ENCODE results near the gene ATOX1.

ATOX1 gene

DNA sequence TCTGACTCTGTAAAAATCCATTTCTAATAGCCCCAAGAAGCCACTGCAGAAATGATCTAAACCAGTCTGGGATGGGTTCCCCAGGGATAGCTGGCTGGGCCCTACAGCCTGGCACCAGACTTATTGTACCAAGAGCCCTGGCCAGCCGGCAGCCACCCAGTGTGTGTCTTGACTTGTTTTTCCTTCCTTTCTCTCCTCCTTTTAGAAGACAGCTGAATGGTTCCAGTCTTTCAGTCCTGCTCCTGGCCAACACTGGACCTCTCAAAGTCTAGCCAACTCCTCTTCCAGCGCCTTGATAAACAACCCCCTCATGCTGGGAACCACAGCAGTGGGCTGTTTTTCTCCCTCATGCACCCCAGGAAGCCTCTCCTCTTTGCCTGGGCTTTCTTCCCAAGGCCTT lies 34.1 kb downstream of the ATOX1 start:
- no peak overlapping the region for H3K56ac ChIP-seq (ENCODE audit: low read length)
- peaks cover 4% of the 10 kb centered on the region for H3K4me1 ChIP-seq (ENCODE audit: control insufficient read depth, low read depth, low read length)
- H2BK15ac ChIP-seq (replicated peaks; ENCODE audit: low read depth): no peak overlapping the region
- no peak overlapping the region for H2AK5ac ChIP-seq (ENCODE audit: low read length)
- H2BK120ac ChIP-seq (ENCODE audit: low read depth, low read length): no peak overlapping the region
- H4K5ac ChIP-seq (ENCODE audit: low read length): no peak overlapping the region
- no peak overlapping the region for H2BK5ac ChIP-seq (ENCODE audit: low read length)
- H3K4me3 ChIP-seq (ENCODE audit: low read length): no peak overlapping the region
- H3K36me3 ChIP-seq (ENCODE audit: control insufficient read depth, insufficient read depth, low read length): no peaks in the 10 kb centered on the region
- no peak overlapping the region for H3K18ac ChIP-seq (ENCODE audit: low read length)
- H3K23ac ChIP-seq (ENCODE audit: low read length): no peak overlapping the region
- H3K79me2 ChIP-seq (ENCODE audit: control insufficient read depth, insufficient read depth, low read length): no peaks in the 10 kb centered on the region
- no peaks in the 10 kb centered on the region for H3K27me3 ChIP-seq (ENCODE audit: insufficient read depth, low read length, poor library complexity)
- DNase-seq: no peak
- H3K4ac ChIP-seq (ENCODE audit: low read depth, low read length): no peak overlapping the region
- WGBS (ENCODE audit: extremely low coverage, insufficient coverage, low lambda C conversion rate): no CpG with 5 or more reads among the region's 2 CpGs
- no peak overlapping the region for H3K4me2 ChIP-seq (ENCODE audit: low read length)
- no peak overlapping the region for H3K9ac ChIP-seq (ENCODE audit: low read length)
- no peaks in the 10 kb centered on the region for H3K79me1 ChIP-seq (ENCODE audit: low read length)
- H3K27ac ChIP-seq (ENCODE audit: low read depth, low read length): no peak overlapping the region
- no peak overlapping the region for H4K8ac ChIP-seq (ENCODE audit: low read depth, low read length)

DNA sequence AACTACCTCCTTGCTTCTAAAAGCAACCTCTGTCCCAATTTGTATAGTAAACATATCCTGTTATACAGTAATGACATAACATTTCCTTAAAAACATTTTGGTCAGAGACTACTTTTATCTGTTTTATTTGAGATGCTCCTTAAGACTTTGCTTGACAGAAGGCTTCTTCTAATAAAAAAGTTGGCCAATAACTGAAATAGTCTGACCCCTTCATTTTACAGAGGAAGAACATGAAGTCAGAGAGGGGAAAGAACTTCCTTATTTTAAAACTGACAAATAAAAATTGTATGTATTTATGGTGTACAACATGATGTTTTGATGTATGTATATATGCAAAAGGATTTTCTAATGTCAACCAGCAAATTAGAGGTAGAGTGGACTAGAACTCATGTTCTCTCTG lies 35.9 kb downstream of the ATOX1 start:
- Histone ChIP-seq H4K8ac (ENCODE audit: low read depth, low read length) (no peak overlapping the region), H3K4me1 (ENCODE audit: control insufficient read depth, low read depth, low read length) (peaks cover 8% of the 10 kb centered on the region), H3K9ac (ENCODE audit: low read length) (no peak overlapping the region), H3K4ac (ENCODE audit: low read depth, low read length) (no peak overlapping the region), H2BK120ac (ENCODE audit: low read depth, low read length) (no peak overlapping the region), H3K27ac (ENCODE audit: low read depth, low read length) (no peak overlapping the region), H4K5ac (ENCODE audit: low read length) (no peak overlapping the region), H3K27me3 (ENCODE audit: insufficient read depth, low read length, poor library complexity) (no peaks in the 10 kb centered on the region), H3K79me1 (ENCODE audit: low read length) (no peaks in the 10 kb centered on the region), H3K23ac (ENCODE audit: low read length) (no peak overlapping the region), H2BK5ac (ENCODE audit: low read length) (no peak overlapping the region), H3K4me2 (ENCODE audit: low read length) (no peak overlapping the region), H2AK5ac (ENCODE audit: low read length) (no peak overlapping the region), H3K56ac (ENCODE audit: low read length) (no peak overlapping the region), H3K4me3 (ENCODE audit: low read length) (no peak overlapping the region), H3K36me3 (ENCODE audit: control insufficient read depth, insufficient read depth, low read length) (no peaks in the 10 kb centered on the region), H2BK15ac (replicated peaks; ENCODE audit: low read depth) (no peak overlapping the region), H3K79me2 (ENCODE audit: control insufficient read depth, insufficient read depth, low read length) (no peaks in the 10 kb centered on the region), H3K18ac (ENCODE audit: low read length) (no peak overlapping the region)
- DNase-seq: no peak

DNA sequence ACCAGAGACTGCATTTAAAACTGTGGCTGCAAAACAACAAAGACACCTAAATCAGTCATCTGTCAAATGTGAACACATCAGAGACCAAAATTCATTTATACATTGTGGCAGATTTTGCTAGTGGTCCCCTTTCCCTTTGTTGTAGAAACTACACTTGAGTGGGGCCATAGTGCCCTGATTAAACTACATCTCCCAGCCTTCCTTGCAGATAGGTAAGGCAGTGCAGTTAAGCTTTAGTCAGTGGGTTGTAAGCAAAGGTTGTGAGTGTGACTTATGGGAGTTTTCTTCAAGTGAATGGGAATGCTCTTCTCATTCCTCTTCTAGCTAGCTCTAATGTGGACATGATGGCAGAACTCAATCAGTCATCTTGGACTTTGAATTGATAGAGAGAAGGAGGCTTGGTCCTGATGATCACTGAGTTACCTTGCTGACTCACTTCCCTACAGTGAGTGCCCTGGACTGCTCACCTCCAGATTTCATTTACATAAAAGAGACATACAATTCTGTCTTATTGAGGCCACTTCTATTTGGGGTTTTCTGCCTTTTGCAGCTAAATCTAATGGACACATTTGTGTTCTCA lies 36.5 kb downstream of the ATOX1 start:
- Histone ChIP-seq H3K18ac (ENCODE audit: low read length) (no peak overlapping the region), H3K9ac (ENCODE audit: low read length) (no peak overlapping the region), H3K56ac (ENCODE audit: low read length) (peak overlapping the region; percentile 1), H3K36me3 (ENCODE audit: control insufficient read depth, insufficient read depth, low read length) (no peaks in the 10 kb centered on the region), H2AK5ac (ENCODE audit: low read length) (no peak overlapping the region), H3K27me3 (ENCODE audit: insufficient read depth, low read length, poor library complexity) (no peaks in the 10 kb centered on the region), H2BK15ac (replicated peaks; ENCODE audit: low read depth) (no peak overlapping the region), H2BK120ac (ENCODE audit: low read depth, low read length) (no peak overlapping the region), H3K79me2 (ENCODE audit: control insufficient read depth, insufficient read depth, low read length) (no peaks in the 10 kb centered on the region), H3K4me2 (ENCODE audit: low read length) (no peak overlapping the region), H3K4me3 (ENCODE audit: low read length) (no peak overlapping the region), H3K23ac (ENCODE audit: low read length) (no peak overlapping the region), H4K8ac (ENCODE audit: low read depth, low read length) (no peak overlapping the region), H3K4ac (ENCODE audit: low read depth, low read length) (no peak overlapping the region), H2BK5ac (ENCODE audit: low read length) (no peak overlapping the region), H4K5ac (ENCODE audit: low read length) (no peak overlapping the region), H3K27ac (ENCODE audit: low read depth, low read length) (no peak overlapping the region), H3K79me1 (ENCODE audit: low read length) (no peaks in the 10 kb centered on the region), H3K4me1 (ENCODE audit: control insufficient read depth, low read depth, low read length) (peaks cover 10% of the 10 kb centered on the region)
- no peak for DNase-seq

DNA sequence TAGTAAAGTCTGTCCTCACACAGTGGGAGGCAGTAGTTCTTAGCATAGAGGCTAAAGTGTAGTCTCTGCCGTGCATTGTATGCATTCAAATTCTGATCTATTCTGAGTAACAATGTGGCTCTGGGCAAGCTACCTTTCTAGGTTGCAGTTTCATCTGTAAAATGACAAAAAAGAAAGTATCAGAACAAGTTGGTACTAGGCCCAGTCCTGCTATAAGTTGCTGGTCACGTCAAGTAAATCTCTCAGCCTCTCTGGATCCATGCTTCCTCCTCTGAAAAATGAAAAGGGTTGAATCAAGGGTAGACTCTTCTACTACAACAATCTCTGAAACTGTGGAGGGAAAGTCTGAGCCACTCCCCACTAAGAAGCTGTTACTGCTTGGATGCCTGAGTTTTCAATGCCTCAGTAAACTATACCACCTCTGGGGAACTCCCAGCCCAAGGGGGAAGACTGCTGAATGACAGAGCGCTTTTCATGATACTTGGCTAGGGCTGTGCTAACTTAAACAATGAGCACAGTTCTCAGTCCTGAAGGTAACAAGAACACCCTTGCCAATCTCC lies 37.3 kb downstream of the ATOX1 start:
- Histone ChIP-seq H3K4ac (ENCODE audit: low read depth, low read length) (no peak overlapping the region), H3K18ac (ENCODE audit: low read length) (peak overlapping the region; percentile 54), H3K4me2 (ENCODE audit: low read length) (no peak overlapping the region), H3K79me1 (ENCODE audit: low read length) (no peaks in the 10 kb centered on the region), H3K27ac (ENCODE audit: low read depth, low read length) (no peak overlapping the region), H3K4me3 (ENCODE audit: low read length) (no peak overlapping the region), H2AK5ac (ENCODE audit: low read length) (no peak overlapping the region), H2BK120ac (ENCODE audit: low read depth, low read length) (peak overlapping the region; percentile 68), H3K36me3 (ENCODE audit: control insufficient read depth, insufficient read depth, low read length) (no peaks in the 10 kb centered on the region), H3K56ac (ENCODE audit: low read length) (peak overlapping the region; percentile 40), H3K27me3 (ENCODE audit: insufficient read depth, low read length, poor library complexity) (no peaks in the 10 kb centered on the region), H4K8ac (ENCODE audit: low read depth, low read length) (no peak overlapping the region), H3K4me1 (ENCODE audit: control insufficient read depth, low read depth, low read length) (peaks cover 10% of the 10 kb centered on the region), H2BK5ac (ENCODE audit: low read length) (peak overlapping the region; percentile 7), H3K9ac (ENCODE audit: low read length) (peak overlapping the region; percentile 27), H3K23ac (ENCODE audit: low read length) (no peak overlapping the region), H3K79me2 (ENCODE audit: control insufficient read depth, insufficient read depth, low read length) (no peaks in the 10 kb centered on the region), H4K5ac (ENCODE audit: low read length) (peak overlapping the region; percentile 88), H2BK15ac (replicated peaks; ENCODE audit: low read depth) (peak overlapping the region; percentile 21)
- DNase-seq: peak; percentile 52
- no CpG with 5 or more reads among the region's 3 CpGs for WGBS (ENCODE audit: extremely low coverage, insufficient coverage, low lambda C conversion rate)

DNA sequence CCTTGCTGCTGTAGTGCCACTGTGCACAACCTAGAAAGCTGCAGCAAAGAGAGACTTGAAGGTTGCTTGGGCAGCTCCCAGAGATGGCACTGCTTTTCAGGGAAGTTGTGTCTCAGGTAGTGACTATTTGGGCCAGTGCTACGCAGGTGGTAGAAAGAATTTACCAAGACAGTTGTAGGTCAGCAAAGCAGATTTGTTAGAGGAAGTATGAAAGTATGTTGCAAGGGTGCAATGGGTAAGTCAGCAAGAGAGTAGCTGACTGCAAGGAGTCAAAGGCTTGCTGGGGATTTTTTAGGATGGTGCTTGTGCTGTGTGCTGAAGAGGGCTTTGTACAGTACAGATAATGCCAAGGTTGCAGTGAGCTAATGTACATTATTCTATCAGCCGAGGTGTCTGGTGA lies 38.2 kb downstream of the ATOX1 start:
- peaks cover 10% of the 10 kb centered on the region for H3K4me1 ChIP-seq (ENCODE audit: control insufficient read depth, low read depth, low read length)
- H3K23ac ChIP-seq (ENCODE audit: low read length): no peak overlapping the region
- H3K4me3 ChIP-seq (ENCODE audit: low read length): no peak overlapping the region
- H2BK120ac ChIP-seq (ENCODE audit: low read depth, low read length): no peak overlapping the region
- no peaks in the 10 kb centered on the region for H3K27me3 ChIP-seq (ENCODE audit: insufficient read depth, low read length, poor library complexity)
- H2AK5ac ChIP-seq (ENCODE audit: low read length): no peak overlapping the region
- no peak overlapping the region for H3K27ac ChIP-seq (ENCODE audit: low read depth, low read length)
- H3K79me2 ChIP-seq (ENCODE audit: control insufficient read depth, insufficient read depth, low read length): no peaks in the 10 kb centered on the region
- no peak overlapping the region for H2BK15ac ChIP-seq (replicated peaks; ENCODE audit: low read depth)
- H3K9ac ChIP-seq (ENCODE audit: low read length): no peak overlapping the region
- DNase-seq: no peak
- WGBS (ENCODE audit: extremely low coverage, insufficient coverage, low lambda C conversion rate): no CpG with 5 or more reads among the region's 2 CpGs
- H3K36me3 ChIP-seq (ENCODE audit: control insufficient read depth, insufficient read depth, low read length): no peaks in the 10 kb centered on the region
- H3K4me2 ChIP-seq (ENCODE audit: low read length): no peak overlapping the region
- H4K5ac ChIP-seq (ENCODE audit: low read length): no peak overlapping the region
- H3K79me1 ChIP-seq (ENCODE audit: low read length): no peaks in the 10 kb centered on the region
- H2BK5ac ChIP-seq (ENCODE audit: low read length): no peak overlapping the region
- no peak overlapping the region for H3K56ac ChIP-seq (ENCODE audit: low read length)
- H3K18ac ChIP-seq (ENCODE audit: low read length): no peak overlapping the region
- peak overlapping the region; percentile 1 for H3K4ac ChIP-seq (ENCODE audit: low read depth, low read length)
- no peak overlapping the region for H4K8ac ChIP-seq (ENCODE audit: low read depth, low read length)

All from mesendoderm (in vitro differentiated cells).